ENCODE results near the gene GPR162.

- TF ChIP-seq CTCF (IDR thresholded peaks at IDR 0.05) (no peak), ZFX (IDR thresholded peaks at IDR 0.05; ENCODE audit: borderline replicate concordance) (no peak)
Measured at GRCh38 chr12:6807170-6807569, 14.5 kb upstream of the GPR162 start.

Measured in 22Rv1 (cell line).